Stimulated activated CD4-positive, alpha-beta T cell treated with anti-CD3 and anti-CD28 coated beads, Interleukin-15, amount 100 ng/mL, for 1 hour (primary cell): ENCODE data around the gene DCXR.
A peak's percentile ranks its signal among the peaks of the same experiment; 100 is the strongest.

ENCODE experiments used
- DNase-seq, 2 donors: peaks; one replicate each; pipeline ENCODE4 v3.0.0-alpha.2; 2020; ENCODE audit warnings: low read depth in 1 of 2, low spot score in 1 of 2

DCXR gene

DNA sequence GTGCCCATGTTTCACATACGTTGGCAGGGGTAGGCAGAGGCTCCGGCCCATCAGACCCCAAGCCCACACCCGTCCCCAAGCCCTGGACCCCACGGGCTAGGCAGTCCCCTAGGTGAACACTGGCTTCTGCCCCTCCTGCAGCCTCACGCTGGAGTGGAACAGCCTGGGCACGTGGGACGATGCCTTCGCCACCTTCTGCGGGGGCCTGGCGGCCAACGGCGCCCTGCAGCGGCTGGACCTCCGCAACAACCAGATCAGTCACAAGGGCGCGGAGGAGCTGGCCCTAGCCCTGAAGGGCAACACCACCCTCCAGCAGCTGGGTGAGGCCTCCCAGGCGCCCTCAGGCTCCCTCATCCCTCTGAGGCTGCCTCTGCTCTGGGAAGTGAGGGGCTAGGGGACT is 12.6 kb downstream of the DCXR start:
- DNase-seq = no peak

- DNase-seq = no peak
These were observed 13.9 kb downstream of the DCXR start for GRCh38 chr17:82023447-82024241.

DNA sequence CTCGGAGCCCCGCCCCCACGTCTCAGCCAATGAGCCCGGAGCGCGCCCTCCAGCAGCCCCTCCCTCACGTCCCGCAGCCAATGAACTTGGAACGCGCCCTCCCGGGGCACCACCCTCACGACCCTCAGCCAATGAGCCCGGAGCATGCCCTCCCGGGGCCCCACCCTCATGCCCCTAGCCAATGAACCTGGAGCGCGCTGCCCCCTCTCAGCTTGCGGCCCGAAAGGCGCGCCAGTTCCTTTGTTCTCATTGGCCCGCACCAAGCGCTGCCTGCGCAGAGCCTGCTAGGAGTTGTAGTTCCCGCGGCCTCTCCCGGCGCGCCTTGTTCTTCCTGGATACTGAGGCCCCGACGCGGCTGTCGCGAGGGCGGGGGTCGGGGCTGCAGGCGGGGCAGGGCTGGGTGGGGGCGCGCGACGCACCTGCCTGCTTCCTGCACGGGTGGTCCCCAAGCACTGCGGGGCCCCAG is 14.5 kb downstream of the DCXR start, which contains the start of gene LRRC45:
TSS of gene LRRC45 (plus strand) at position 325 of the 466 bp plus-strand sequence. CDS start 339 bp downstream, outside the sequence.
- DNase-seq = peak; percentile 99

GRCh38 chr17:82022310-82022980 is 15.1 kb downstream of the DCXR start, which contains the start of gene CENPX:
TSS of gene CENPX (minus strand) at chr17:82022878. CDS start at chr17:82022861, 17 bp downstream.
- no peak for DNase-seq

DNA sequence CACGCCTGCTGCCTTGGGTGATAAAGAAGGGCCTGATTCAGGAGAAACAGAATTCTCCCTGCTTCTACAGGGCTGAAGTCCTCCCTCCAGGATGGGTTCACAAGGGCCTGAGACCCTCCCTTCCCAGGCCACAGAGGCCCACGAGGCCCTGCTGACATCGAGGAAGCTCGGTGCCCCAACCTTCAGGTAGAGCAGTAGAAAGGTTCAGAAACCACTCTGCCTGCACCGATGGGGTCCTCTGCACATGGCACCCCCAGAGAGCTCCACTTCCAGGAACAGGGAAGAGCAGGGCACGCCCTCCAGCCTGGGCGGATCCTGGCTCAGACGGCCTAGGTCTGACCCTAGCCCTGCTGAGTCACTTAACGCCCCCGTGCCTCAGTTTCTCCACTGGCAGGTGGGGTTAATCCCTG is 15.6 kb downstream of the DCXR start:
- DNase-seq = no peak

GRCh38 chr17:82021107-82021899 is 16.2 kb downstream of the DCXR start:
- no peak for DNase-seq

DNA sequence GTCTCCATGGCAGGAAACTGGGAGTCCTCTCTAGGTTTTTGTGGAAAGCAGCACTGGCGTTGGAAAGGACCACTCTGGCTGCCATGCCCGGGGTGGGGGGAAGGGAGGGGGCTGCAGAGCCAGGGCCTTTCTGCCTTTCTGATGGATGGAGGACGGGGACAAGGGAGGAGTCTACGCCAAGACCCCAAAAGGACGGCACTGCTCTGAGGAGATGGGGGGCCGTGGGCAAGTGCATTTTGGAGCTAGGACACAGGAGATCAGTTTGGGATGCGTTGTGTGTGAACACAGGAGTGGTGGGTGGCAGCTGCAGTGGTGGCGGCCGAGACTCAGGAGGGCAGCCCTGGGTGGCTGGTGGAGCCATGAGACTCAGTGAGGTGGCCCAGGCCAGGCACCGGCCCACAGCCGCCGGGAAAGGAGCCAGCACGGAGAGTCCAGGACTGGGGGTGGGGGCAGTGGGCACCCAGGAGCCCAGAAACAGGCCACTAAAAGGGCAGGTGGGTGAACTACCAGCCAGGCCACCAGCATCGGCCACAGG is 16.9 kb downstream of the DCXR start:
- DNase-seq = no peak

DNA sequence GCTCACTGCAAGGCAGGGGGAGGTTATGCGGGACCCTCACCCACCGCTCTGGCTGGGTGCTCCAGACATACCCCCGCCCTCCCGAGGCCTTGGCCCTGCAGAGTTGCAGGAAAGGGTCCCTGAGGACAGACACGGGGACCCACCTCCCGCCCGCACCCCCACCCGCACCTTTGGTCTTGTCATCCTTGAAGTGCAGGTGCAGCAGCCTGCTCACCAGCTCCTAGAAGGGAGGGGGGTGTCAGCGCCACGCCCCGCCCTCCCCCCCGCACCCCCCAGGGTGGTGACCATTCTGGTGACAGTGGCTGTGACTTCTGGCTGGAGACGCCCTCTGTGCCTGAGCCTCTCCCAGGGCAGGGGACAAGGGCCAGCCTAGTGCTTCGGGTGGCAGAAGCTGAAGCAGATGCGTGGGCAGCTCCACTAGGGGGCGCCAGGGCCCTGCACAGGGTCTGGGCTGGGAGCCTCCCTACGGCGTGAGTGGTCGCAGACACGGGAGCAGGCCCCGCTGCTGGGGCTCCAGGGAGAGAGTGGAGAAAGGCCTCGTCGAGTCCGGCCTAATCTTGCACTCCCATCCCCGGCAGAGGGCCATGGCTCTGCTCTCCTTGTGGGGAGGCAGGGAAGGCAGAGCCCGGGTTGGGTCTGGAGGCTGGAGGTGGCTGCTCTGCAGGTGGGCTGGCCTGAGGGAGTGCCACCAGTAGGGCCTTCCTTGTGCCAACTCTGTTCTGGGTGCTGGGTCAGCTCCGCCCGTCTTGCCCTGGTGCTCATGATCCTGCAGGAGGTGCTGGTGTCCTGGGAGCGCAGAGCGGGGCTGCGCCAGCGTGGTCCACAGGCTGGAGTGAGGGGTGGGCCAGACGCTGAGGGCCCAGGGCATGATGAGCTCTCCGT is 17.6 kb downstream of the DCXR start:
- DNase-seq = peak in 1 of 2 donors; percentile 56

- DNase-seq = no peak
These were observed 18.4 kb downstream of the DCXR start for GRCh38 chr17:82018989-82019689.

DNA sequence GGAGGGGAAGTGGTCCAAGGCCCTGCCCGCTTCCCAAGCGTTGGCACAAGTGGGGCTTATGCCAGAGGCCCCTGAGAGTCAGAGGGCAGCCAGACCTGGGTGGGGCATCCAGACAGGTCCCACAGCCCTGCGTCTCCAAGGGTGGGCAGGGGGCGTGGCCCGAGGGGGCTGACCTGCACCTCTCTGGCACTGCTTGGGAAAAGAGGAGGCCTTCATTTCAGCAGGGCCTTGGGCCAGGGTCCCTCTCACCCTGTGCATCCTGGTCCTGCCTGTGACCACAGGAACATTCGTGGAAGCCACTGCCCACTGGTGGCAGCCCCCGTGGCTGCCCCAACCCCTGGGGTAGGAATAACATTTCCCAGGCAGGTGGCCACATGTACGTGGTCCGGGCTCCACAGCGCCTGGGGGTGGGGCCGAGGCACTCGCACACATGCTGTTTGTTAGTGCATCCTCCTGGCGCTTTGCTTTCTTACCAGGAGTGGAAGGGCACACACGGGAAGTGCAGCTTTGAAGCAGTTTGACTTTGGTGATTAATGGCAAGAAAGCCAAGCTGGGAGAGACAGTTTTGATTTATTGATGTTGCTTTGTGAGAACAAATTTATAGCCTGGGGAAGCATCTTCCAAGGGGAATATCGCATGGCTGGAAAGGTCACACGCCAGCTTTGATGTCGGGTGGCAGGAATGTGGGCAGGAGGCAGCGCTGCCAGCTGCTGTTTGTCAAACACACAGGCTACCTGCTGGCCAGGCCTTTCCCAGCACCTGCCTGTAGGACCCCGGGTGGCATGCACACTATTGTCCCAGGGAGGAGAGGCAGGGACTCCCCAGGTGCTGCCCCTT is 19.1 kb downstream of the DCXR start:
- no peak for DNase-seq

DNA sequence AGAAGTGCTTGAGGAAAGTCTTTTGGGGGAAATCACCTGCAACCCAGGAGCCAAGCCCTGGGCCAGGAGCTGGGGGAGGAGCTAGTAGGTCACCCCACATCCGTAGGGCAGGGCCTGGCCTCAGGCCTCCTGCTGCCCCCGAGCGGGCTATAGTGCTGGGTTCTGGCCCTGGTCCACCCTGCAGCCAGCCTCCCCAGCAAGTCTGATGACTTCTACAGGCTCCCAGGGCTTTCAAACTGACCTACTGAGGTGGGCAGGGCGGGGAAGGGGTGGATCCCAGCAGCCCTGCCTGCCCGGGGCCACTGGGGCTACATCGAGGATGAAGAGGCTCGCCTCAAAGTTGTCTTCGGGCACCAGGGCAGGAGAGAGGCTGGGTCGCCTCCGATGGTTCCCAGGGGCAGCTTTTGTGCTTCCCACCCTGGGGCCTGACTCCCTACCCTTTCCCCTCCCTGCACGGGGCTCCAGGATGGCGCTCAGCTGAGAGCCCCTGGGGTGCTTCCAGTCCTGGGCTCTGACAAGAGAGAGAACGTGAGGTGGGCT is 19.8 kb downstream of the DCXR start:
- no peak for DNase-seq

GRCh38 chr17:82016875-82017459 is 20.5 kb downstream of the DCXR start:
- no peak for DNase-seq

- no peak for DNase-seq
These were observed 21.2 kb downstream of the DCXR start for GRCh38 chr17:82016061-82016874.

GRCh38 chr17:82015311-82015971 is 22.1 kb downstream of the DCXR start:
- DNase-seq = no peak

DNA sequence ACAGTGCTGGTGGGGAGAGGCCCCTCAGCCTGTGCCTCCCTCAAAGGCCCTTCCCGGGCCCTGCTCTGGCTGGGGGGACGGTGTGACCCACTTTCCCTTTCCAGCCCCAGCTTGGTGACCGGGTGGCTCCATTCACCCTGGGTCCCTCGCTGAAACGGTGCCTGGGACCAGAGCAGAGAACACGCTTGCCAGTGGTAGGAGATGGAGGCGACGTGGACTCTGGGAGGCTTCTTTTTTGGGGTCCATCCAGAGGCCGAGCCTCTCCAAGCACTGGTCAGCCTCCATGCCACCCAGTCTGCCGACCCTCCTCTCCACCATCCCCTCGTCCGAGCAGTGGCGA is 22.6 kb downstream of the DCXR start:
- DNase-seq = no peak

- DNase-seq = no peak
These were observed 23.1 kb downstream of the DCXR start for GRCh38 chr17:82014432-82014831.
